GM18517 (cell line): ENCODE results near the gene LITAFD.

Experiments
- ATAC-seq: cut with Tn5 transposase; IDR thresholded peaks from one replicate; pipeline ENCODE4 v1.9.1; 2021; ENCODE audit warnings: mild to moderate bottlenecking, moderate library complexity; ENCODE audit not compliant: unreplicated experiment

Gene LITAFD

DNA sequence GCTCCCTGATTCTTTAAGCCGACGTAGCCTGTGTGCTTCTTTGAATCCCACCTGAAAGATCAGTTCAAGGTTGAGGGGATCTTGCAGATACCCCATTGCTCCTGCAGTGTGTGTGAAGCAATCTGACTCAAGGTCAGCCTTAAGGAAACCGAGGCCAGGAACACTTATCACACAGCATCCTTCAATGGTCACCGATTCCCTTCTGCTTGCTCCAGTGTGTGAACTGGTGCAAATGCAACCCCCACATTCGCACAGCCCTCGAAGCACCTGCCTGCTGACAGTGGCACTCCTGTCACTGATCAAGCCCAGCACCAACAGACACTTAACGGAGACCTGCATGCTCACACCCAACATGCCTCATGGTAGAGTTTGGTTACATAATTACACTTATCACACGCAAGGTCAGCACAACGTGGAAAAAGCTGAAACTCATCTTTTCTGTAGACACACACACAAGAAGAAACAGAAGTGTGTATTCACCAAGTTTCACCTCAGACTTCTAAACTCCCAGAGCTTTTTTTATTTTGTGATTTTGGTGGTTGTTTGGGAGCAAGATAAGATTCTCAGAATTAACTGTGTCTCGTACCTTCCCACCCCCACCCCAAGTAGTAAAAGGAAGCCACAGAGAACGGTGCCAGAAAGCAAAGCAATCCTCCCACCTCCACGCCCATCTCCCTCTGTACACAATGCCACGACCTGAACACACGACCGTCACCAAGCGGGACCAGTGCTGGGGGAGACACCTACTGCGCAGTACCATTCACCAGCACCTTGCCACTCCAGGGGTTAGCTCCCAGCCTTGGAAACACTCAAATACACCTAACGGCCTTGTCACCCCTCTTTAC lies 37.2 kb downstream of the LITAFD start:
- ATAC-seq = no peak

DNA sequence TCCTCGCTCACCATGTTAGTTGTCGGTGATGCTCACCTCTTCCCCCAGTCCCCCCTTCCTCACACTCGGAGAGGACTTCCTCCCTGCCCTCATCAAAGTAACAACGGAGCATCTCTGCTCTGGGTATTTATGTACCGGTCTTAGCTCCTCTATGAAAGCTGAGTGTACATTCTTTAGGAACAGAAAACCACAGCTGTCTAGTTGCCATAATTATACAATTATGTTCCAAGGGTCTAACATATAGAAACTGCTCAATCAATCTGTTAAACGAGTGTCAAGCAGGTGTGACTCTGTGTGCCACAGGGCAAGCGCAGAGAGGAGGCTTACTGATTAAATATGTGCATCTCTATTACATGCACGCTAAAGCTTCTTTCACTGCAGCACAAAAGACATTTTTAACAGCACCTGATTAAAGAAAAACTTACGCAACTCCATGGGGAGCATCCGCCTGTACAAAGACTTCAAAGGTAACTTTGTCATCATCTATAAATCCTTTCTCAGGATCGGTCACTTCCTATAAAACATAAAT lies 37.8 kb downstream of the LITAFD start:
- ATAC-seq = no peak

DNA sequence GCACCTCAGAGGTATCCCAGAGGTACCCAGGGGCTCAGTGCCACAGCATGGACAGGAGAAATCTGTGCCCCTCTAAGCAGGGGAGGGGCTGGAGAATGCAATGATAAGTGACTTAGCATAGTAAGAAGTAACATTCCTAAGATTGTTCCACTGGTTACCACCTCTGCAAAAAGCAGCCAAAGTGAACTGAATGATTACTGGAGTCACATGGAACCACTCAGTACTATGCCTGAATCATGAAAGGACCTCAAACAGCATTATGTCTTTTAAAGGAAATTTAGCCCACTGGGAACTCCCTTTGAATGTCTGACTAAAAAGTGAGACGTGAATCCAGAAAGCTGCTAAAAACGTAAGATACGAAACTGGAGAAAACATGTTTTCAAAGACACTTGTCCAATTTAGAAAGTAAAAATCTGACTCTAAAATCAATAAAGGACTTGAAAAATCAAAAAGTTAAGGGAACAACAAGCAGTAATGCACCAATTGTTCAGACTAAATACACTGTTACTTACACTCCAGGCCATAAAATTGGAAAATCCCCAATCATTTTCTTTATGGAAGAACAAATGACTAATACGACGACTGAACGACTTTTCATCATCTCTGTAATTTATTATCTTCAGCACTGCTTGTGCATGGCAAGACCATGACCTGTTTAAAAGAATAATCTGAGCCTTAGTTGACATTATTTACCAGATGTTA lies 38.6 kb downstream of the LITAFD start:
- no peak for ATAC-seq

DNA sequence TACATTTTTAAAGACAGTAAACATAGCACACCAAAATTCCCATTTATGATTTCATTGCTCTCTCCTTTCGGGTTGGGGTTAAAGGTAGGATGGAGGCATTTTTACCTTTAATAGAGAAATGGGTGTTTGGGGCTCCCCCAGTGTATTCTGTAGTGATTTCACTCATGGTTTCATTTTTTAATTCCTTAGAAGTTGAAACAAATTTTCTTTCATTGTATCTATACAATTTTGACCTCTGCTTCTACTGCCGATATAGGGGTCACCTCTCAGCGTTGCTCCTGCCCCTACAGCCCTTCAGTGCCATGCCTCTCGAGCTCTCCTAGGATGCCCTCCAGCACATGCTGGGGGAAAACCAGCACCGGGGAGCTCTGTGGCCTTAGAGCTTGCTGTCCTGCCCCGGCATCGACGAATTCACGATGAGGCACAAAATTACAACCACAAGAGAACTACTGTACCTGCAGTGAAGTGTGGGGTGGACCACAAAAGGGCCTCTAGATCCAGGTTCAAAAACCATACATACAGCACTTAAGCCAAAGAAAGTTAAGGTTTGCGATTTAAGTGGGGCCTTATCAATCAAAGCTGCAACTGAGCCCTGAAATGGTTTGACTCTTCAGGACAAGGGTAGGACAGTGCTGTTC lies 39.3 kb downstream of the LITAFD start:
- no peak for ATAC-seq

DNA sequence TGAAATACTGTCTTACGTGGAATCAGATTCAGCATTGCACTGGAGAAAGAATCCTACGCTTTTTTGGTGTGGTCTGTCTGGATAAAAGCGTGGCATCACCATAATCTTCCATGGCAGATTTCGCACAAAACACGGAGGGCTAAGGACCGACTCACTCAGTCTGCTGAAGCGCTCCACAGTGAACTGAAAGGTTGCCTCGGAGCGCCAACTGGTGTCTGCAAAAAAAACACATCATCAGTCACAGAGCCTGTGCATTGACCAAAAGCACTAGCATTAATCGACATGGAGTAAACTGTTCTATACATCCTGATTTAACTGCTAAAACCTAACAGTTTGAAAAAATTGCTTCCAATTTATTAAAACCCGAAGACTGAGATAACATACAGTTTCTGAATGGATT lies 41.0 kb downstream of the LITAFD start:
- ATAC-seq = no peak

DNA sequence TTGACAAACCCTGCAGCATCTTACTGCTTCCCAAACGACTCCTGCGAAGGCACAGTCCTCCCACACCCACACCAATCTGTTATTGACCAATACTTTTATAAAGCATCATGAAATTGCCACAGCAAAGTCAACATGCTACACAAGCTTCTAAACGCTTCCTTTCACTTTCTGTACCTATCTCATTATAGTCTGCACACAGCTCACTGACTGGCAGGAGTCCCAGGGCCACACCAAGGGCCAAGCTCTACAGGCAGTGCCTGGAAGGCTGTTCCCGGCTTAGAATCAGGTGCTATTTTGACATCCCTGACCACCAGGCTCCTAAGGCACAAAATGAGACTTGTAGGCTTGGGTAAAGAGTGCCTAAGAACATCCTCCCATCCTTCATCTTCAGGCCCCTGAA lies 42.1 kb downstream of the LITAFD start:
- no peak for ATAC-seq

DNA sequence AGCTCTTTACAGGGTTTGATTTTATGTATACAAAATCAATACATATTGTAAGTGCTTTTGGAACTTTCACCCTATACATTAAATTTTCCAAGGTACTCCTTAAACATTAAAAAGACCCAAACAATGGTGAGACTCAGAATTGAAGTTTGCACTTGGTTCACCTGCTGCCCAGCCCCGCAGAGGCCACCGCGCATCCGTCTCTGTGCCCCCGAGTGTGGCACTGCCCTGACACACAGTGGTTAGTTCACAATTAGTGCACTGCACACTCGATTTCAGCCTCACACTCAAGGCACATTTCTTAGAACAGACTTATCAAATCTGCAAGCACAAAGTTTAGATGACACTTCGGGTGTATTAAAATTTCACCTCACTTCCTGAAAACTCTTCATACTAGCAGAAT lies 43.3 kb downstream of the LITAFD start:
- ATAC-seq = no peak

DNA sequence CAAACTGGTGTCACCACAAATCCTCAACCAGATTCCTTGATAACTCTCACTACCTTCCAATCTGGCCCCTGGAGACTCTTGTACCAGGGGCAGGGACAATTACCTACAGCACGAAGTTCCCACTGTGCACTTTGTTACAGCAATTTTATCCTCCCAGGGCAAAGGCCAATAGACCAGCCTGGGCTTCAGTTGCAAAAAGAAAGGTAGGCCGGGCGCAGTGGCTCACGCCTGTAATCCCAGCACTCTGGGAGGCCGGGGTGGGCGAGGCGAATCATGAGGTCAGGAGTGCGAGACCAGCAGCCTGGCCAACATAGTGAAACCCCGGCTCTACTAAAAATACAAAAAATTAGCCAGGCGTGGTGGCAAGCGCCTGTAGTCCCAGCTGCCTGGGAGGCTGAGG lies 44.7 kb downstream of the LITAFD start:
- no peak for ATAC-seq

DNA sequence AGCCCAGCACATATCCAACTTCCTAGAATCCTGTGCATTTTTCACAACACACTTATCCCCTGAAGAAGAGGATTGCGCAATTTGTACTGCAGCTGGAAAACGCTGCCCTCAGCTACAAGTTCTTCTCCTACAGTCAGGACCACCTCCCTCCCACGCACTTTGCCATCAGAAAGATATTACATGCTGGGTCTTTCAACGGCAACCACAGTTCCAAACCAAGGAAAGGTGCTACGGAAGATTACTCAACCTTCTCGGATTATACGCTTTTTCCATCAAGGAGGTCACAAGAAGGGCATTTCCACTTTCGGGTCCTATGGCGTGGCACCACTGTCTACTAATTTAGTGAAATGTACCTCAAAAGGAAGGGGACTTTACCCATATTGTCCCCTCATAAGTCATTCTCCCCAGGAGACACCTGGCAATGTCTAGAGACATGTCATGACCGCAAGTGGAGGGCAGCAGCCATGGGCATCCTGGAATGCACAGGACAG lies 46.4 kb downstream of the LITAFD start:
- ATAC-seq = no peak

DNA sequence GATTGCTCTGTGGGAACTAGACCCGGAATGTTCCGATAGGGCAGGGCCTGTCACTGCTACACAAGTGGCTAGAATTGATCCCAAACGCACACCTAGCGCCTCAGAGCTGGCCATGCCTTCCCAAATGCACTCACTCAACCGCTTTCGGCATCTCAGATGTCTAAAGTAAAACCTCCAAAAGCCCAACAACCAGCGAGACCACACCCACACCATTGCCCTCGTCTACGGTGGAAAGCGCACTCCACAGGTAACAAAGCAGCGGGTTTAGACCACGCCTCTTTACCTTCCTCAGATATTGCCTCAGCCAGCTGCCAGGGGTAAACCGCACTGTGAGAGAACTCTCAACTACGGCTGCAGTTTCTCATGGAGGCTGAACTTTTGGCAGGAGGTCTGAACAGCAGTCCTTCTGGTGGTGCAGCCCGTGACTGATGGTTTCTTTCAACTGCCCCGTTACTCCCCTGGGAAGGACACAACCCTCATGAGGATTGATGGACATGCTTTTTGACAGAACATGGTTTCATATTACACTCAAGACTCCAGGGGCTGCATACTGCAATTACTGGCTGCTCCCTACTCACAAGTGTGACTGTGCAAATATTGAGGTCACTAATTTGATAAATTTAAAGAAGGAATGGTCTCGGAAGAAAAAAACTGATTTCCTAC lies 47.1 kb downstream of the LITAFD start:
- no peak for ATAC-seq

DNA sequence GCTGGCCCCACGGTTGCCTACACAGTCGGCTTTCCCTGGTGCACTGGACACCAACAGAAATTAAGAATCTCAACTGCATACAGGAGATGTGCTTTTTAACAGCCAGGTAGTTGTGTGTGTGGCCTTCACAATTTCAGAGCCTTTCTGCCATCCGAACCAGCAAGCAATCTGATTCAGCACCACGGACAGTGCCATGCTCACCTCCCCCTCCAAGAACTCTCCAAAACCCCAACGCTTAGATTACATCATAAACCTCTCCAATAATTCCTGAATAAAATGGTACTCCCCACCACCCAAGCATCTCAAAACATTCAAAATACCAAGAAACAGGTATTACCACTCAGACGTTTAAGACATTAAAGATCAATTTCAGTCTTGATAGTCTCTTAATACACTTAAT lies 49.7 kb downstream of the LITAFD start:
- ATAC-seq = no peak

DNA sequence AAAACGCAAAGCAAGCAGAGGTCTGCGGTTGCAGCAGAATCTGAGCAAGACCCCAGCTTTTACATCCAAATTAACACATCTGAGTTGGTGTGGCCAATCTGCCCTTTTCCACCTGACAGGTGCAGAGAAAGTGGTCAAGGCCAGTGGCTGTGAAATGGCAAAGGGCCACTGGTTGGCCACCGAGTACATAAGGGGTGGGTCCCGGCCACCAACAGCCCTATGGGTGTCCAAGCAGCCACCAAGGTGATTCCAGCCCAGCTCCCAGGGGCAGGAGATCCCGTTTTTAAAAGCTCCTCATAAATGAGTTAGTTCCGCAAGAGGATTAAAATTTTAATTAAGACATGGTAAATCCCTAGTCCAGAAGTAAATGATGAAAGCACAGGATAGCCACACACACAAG lies 52.5 kb downstream of the LITAFD start:
- ATAC-seq = no peak
